Raji (cell line): ENCODE measurements around the gene TAOK2.

Experiments used
- POLR2A ChIP-seq: IDR thresholded peaks from 2 replicates; pipeline ENCODE4 v1.6.1; 2011; ENCODE audit warnings: low read depth, low read length, control low read depth; ENCODE audit not compliant: insufficient read depth

TAOK2 gene

DNA sequence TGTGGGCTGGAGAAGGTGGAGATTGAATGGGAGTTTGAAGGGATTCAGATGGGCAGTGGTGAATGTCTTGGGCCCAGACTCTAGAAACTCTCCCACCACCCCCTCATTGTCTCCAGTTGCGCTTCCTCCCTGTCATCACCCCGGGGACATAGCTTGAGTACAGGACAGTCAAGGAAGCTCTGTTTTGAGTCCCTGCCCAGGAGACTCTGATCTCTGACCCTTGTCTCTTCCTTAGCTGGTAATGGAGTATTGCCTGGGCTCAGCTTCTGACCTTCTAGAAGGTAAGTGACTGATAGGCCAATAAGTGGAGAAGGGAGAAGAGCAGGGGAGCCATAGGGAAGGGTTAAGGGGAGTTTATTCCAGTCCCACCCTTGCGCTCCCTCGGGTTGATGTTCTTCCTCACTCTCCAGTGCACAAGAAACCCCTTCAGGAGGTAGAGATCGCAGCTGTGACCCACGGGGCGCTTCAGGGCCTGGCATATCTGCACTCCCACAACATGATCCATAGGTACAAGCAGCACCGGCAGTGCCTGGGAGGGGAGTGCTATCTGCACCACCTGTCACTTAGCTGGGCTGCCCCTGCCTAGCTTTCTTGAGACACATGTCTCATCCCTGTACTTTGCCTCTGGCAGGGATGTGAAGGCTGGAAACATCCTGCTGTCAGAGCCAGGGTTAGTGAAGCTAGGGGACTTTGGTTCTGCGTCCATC is 5.0 kb downstream of the TAOK2 start:
- no peak for TF ChIP-seq POLR2A

DNA sequence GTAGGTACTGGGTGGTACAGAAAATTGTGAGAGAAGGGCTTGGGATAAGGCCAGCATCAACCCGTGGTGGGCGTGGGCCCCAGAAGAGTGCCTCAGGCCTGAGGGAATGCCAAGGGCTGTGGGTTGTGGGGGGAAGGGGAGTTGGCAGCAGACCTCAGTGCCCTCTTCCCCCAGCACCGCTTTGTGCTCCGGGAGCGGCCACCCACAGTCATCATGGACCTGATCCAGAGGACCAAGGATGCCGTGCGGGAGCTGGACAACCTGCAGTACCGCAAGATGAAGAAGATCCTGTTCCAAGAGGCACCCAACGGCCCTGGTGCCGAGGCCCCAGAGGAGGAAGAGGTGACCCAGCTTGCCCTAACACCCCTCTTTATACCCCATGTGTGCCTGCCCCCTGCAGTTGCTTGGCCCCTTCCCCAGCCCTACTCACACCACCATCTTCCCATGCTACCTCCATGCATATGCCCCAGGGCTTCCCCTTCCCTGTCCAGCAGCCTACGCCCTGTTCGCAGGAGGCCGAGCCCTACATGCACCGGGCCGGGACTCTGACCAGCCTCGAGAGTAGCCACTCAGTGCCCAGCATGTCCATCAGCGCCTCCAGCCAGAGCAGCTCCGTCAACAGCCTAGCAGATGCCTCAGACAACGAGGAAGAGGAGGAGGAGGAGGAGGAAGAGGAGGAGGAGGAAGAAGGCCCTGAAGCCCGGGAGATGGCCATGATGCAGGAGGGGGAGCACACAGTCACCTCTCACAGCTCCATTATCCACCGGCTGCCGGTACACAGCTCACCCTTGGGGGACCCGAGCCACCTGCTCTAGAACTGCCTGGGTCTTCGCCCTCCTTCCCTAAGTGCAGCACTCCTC is 9.1 kb downstream of the TAOK2 start:
- TF ChIP-seq POLR2A, result no peak

DNA sequence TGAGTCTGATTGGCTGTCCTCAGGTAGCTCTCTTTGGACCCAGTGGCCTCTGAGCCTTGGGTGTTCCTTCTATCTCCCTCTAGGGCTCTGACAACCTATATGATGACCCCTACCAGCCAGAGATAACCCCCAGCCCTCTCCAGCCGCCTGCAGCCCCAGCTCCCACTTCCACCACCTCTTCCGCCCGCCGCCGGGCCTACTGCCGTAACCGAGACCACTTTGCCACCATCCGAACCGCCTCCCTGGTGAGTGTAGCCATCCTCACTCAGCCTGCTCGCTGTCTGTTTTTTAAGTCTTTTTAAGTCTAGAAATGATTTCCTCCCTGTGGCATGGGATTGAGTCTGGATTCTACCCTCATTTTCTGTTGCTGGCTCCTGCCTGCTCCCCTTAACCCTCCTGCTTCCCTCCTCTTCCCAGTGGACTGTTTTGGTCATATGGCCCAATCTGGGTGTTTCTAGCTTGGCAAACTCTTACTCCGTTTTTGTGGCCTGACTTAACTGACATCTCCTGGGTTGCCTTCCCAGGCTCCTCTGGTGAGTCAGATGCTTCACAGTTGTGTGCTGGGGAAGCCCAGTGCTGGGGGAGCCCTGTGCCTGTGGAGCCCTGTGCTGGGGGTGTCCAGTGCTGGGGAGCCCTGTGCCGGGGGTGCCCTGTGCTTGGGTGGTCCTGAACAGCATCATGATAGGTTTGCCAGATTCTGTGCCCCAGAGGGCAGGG is 9.9 kb downstream of the TAOK2 start:
- TF ChIP-seq POLR2A, result no peak

DNA sequence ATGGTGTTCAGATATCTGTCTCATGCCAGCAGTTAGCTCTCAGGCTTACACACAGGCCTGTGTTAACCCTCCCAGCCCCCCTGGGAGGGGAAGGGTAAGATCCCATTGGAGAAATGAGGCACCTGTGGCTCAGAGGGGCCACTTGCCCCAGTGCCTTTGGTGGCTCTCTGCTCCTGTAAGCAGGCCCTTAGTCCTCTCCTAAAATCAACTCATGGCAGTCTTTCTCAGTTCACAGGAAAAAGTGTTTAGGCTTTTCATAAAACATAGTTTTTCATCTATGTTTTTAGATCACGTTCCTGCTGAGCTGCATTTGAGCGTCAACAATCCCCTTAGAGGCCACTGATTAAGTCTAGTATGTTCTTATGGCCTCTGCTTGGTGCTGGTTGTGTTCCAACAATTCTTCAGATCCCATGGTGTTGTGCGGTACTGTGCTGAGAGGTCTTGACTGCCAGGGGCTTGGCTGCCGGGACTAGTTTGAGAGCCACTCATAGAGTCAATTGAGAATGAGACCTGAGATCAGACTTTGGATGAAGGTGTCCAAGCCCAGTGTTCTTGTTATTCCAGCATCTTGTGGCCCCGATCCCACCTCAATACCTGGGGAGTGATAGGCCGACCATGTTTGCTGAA is 10.6 kb downstream of the TAOK2 start:
- TF ChIP-seq POLR2A, result no peak

DNA sequence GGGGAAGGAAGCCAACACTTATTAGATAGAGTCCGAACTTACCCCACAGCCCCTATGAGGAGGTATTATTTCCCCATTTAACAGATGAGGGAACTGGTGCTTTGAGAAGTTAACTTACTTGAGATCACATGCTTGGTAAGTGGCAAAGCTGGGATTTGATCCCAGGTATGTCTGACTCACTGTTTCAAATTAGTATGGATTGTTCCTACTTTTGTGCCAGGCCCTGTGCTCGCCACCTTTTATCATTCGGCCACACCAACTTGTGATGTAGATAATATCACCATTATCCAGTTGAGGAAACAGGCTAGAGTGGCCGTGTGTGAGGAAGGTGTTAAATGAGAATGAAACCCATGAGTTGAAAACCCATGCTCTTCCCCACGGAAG is 11.1 kb downstream of the TAOK2 start:
- TF ChIP-seq POLR2A, result no peak

DNA sequence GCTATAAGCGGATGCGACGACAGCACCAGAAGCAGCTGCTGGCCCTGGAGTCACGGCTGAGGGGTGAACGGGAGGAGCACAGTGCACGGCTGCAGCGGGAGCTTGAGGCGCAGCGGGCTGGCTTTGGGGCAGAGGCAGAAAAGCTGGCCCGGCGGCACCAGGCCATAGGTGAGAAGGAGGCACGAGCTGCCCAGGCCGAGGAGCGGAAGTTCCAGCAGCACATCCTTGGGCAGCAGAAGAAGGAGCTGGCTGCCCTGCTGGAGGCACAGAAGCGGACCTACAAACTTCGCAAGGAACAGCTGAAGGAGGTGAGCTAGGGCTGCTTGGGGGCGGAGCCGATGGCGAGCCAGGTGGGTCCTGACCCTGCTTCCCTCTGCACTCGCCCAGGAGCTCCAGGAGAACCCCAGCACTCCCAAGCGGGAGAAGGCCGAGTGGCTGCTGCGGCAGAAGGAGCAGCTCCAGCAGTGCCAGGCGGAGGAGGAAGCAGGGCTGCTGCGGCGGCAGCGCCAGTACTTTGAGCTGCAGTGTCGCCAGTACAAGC is 11.7 kb downstream of the TAOK2 start:
- TF ChIP-seq POLR2A, result no peak

DNA sequence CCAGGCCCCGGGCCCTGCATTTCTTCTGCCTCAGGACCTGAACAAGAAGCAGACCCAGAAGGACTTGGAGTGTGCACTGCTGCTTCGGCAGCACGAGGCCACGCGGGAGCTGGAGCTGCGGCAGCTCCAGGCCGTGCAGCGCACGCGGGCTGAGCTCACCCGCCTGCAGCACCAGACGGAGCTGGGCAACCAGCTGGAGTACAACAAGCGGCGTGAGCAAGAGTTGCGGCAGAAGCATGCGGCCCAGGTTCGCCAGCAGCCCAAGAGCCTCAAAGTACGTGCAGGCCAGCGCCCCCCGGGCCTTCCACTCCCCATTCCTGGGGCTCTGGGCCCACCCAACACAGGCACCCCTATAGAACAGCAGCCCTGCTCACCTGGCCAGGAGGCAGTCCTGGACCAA is 12.6 kb downstream of the TAOK2 start:
- TF ChIP-seq POLR2A, result no peak

DNA sequence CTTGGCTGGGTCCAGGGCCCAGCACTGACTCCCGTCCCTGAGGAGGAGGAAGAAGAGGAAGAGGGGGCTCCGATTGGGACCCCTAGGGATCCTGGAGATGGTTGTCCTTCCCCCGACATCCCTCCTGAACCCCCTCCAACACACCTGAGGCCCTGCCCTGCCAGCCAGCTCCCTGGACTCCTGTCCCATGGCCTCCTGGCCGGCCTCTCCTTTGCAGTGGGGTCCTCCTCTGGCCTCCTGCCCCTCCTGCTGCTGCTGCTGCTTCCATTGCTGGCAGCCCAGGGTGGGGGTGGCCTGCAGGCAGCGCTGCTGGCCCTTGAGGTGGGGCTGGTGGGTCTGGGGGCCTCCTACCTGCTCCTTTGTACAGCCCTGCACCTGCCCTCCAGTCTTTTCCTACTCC is 13.3 kb downstream of the TAOK2 start:
- TF ChIP-seq POLR2A, result no peak

DNA sequence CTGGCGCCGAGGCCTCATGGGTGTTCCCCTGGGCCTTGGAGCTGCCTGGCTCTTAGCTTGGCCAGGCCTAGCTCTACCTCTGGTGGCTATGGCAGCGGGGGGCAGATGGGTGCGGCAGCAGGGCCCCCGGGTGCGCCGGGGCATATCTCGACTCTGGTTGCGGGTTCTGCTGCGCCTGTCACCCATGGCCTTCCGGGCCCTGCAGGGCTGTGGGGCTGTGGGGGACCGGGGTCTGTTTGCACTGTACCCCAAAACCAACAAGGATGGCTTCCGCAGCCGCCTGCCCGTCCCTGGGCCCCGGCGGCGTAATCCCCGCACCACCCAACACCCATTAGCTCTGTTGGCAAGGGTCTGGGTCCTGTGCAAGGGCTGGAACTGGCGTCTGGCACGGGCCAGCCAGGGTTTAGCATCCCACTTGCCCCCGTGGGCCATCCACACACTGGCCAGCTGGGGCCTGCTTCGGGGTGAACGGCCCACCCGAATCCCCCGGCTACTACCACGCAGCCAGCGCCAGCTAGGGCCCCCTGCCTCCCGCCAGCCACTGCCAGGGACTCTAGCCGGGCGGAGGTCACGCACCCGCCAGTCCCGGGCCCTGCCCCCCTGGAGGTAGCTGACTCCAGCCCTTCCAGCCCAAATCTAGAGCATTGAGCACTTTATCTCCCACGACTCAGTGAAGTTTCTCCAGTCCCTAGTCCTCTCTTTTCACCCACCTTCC is 13.9 kb downstream of the TAOK2 start:
- no peak for TF ChIP-seq POLR2A

DNA sequence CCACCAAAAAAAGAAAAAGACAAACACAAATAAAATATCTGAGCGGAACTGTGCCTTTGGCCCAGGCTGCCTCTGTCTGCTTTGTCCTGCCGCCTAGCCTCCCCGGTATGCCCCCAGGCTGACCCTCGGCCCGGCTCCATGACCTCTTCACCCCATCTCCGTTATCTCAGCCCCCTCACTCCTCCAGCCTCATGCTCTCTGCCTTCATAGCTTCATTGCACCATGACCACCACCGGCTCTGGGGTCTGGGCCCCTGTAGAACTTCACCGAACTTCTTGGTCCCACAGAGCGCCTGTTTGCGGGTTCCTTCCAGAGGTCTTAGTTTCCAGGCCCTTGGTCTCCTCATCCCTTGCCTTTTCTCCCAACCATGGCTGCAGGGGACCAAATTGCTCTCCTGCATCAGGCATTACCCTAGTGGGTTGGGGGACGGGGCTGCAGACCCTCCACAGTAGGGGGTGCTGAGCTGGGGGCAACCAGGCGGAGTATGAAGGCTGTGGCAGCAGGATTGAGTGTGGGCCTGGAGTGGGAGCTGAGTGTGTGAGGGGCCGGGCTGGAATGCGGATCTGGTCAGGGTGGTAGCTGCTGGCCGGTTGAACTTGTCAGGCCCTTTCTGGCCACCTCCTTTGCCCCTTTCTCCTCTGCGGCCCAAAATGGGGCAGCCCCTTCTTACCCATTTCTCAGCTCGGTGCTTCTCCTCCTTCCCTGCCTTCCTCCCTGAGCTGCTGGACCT is 14.8 kb downstream of the TAOK2 start:
- TF ChIP-seq POLR2A, result no peak

DNA sequence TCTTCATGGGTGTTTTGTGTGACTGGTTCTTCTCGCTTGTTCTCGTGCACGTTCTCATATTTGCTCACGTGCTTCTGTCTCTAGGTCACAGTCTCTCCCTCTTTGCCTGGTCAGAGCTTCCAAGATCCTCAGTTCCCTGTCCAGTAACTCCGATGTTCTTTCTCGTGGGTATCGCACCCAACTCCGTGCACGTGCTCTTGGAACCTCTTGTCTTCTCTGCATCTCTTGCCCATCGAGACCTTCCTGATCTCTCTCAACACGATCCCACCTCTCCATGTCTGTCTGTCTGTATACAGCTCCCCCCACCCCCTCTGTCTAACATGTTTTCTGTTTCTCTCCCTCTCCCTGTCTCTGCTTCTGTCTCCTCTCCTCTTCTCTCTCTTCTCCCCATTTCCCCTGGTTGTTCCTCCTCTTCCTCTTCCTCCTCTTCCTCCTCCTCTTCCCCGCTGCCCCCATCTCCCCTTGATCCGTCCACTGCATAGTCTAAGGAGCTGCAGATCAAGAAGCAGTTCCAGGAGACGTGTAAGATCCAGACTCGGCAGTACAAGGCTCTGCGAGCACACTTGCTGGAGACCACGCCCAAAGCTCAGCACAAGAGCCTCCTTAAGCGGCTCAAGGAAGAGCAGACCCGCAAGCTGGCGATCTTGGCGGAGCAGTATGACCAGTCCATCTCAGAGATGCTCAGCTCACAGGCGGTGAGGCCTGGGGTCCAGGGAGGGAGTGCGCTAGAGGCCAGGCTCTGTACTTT is 15.6 kb downstream of the TAOK2 start:
- TF ChIP-seq POLR2A, result no peak

DNA sequence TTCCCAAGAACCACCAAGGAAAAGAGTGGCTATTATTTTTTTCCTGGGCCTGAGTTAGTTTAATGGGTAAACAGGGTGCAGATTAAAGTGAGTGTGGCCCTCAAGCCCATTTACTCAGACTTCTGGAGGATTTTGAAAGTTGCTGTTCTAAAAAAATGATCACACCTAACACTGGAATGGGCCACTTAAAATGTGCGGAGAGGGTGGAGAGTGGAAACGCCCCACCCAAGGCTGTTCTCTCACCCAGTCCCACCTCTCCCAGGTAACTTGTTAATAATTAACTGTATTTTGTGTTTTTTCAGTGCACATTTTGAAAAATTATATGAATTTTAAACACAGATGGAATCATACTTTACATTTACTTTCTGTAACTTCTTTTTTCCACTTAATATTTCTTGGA is 16.4 kb downstream of the TAOK2 start:
- no peak for TF ChIP-seq POLR2A

DNA sequence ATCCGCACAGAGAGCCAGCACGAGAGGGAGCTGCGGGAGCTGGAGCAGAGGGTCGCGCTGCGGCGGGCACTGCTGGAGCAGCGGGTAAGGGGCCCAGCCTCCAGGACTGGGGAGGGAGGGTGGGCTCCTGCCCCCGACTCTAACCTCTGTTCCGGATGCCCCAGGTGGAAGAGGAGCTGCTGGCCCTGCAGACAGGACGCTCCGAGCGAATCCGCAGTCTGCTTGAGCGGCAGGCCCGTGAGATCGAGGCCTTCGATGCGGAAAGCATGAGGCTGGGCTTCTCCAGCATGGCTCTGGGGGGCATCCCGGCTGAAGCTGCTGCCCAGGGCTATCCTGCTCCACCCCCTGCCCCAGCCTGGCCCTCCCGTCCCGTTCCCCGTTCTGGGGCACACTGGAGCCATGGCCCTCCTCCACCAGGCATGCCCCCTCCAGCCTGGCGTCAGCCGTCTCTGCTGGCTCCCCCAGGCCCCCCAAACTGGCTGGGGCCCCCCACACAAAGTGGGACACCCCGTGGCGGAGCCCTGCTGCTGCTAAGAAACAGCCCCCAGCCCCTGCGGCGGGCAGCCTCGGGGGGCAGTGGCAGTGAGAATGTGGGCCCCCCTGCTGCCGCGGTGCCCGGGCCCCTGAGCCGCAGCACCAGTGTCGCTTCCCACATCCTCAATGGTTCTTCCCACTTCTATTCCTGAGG is 17.4 kb downstream of the TAOK2 start:
- no peak for TF ChIP-seq POLR2A
